HCT116 (cell line): ENCODE data around the gene TUBD1. TPM values are rescaled to one million over a fixed set of nuclear protein-coding genes. Genes with fewer than 3 reads are reported as not detected.

Source experiments
- ATAC-seq: fragments of 200-7000 bp; cut with Tn5 transposase; 2 replicates; pipeline ENCODE4 v1.9.1; 2020; ENCODE audit warnings: mild to moderate bottlenecking, moderate library complexity
- BruUV-seq: library from RNA; stranded (reverse); fragments of 400-500 nt; replicated peaks from 2 replicates; lab custom pipeline; 2021; lab: Mats Ljungman, UMichigan
- CTCF ChIA-PET: fragments of 300-600 bp; sonication (Branson Sonifier 250); formaldehyde crosslinking; loops from one replicate; lab custom pipeline; 2021; ENCODE audit warnings: antibody characterized with exemption; lab: Charles Lee
- POLR2A ChIA-PET: fragments of 300-600, 350-600 bp; sonication (Branson Sonifier 250); formaldehyde crosslinking; loops from one replicate; lab custom pipeline; 2021; ENCODE audit warnings: antibody characterized with exemption; lab: Charles Lee
- RAD21 ChIA-PET, 2 experiments: fragments of 300-600 bp; sonication (Branson Sonifier 250); formaldehyde crosslinking; loops; one replicate each; lab custom pipeline; 2023; ENCODE audit warnings: low total read pairs in 2 of 2; ENCODE audit not compliant: uncharacterized antibody in 2 of 2, unreplicated experiment in 2 of 2, low non-redundant PET in 1 of 2; lab: Charles Lee
- DNase-seq: peaks from one replicate; pipeline ENCODE4 v3.0.0-alpha.2; 2010; ENCODE audit warnings: low read depth, low spot score
- H2AFZ ChIP-seq: fragments of 200-600 bp; shearing (Covaris generic), sonication (generic); 2 replicates; pipeline ENCODE4 v1.6.1; 2017; ENCODE audit warnings: low read depth, mixed run types, mixed read lengths, antibody characterized with exemption, low read length; ENCODE audit not compliant: poor library complexity, severe bottlenecking
- H3K27ac ChIP-seq: 2 replicates; pipeline ENCODE4 v1.5.1; 2012; ENCODE audit warnings: low read depth, low read length
- H3K27me3 ChIP-seq: fragments of 200-600 bp; sonication (generic); 2 replicates; pipeline ENCODE4 v1.6.1; 2016; ENCODE audit warnings: mixed run types, low read length, mixed read lengths; ENCODE audit not compliant: insufficient read depth
- H3K36me3 ChIP-seq, 2 experiments: fragments of 200-500 bp in 1 of 2; fragments of 200-600 bp in 1 of 2; sonication (Bioruptor generic) in 1 of 2; sonication (generic) in 1 of 2; 2 replicates each; pipeline versions ENCODE4 v1.5.1 to v1.6.1; 2014 to 2016; ENCODE audit warnings: low read length in 2 of 2, inconsistent platforms in 1 of 2, mixed read lengths in 1 of 2, mixed run types in 1 of 2; ENCODE audit not compliant: insufficient read depth in 2 of 2, control insufficient read depth in 1 of 2
- H3K4me1 ChIP-seq, 2 experiments: fragments of 200-600 bp in 1 of 2; sonication (generic) in 1 of 2; 2 replicates each; pipeline versions ENCODE4 v1.5.1 to v1.6.1; 2012 to 2017; ENCODE audit warnings: low read length in 2 of 2, inconsistent platforms in 1 of 2, mild to moderate bottlenecking in 1 of 2, mixed read lengths in 1 of 2, mixed run types in 1 of 2, moderate library complexity in 1 of 2; ENCODE audit not compliant: insufficient read depth in 2 of 2, control insufficient read depth in 1 of 2
- H3K4me2 ChIP-seq: fragments of 200-600 bp; sonication (generic); 2 replicates; pipeline ENCODE4 v1.6.1; 2017; ENCODE audit warnings: mixed run types, low read length, mixed read lengths
- H3K4me3 ChIP-seq, 2 experiments: fragments of 200-600 bp in 1 of 2; sonication (generic) in 1 of 2; replicated peaks in 1 of 2; 2 replicates each; pipeline ENCODE4 v1.5.1; 2011 to 2016; ENCODE audit warnings: low read length in 2 of 2, control low read depth in 1 of 2, low read depth in 1 of 2, mild to moderate bottlenecking in 1 of 2, mixed read lengths in 1 of 2, mixed run types in 1 of 2
- H3K79me2 ChIP-seq: fragments of 200-600 bp; sonication (generic); 2 replicates; pipeline ENCODE4 v1.6.1; 2017; ENCODE audit warnings: mild to moderate bottlenecking, mixed run types, low read length, moderate library complexity, mixed read lengths; ENCODE audit not compliant: insufficient read depth
- H3K9ac ChIP-seq: fragments of 200-600 bp; sonication (generic); 2 replicates; pipeline ENCODE4 v1.6.1; 2016; ENCODE audit warnings: low read length, mixed read lengths
- H3K9me2 ChIP-seq: fragments of 200-600 bp; sonication (generic), shearing (Covaris generic); 2 replicates; pipeline ENCODE4 v1.6.1; 2017; ENCODE audit warnings: mixed run types, mild to moderate bottlenecking, moderate library complexity; ENCODE audit not compliant: insufficient read depth
- H3K9me3 ChIP-seq, 2 experiments: fragments of 200-500 bp in 1 of 2; fragments of 200-600 bp in 1 of 2; sonication (Bioruptor generic) in 1 of 2; sonication (generic) in 1 of 2; 2 replicates each; pipeline ENCODE4 v1.6.1; 2014 to 2017; ENCODE audit warnings: low read length in 2 of 2, mixed read lengths in 2 of 2, inconsistent platforms in 1 of 2, low read depth in 1 of 2, mild to moderate bottlenecking in 1 of 2, mixed run types in 1 of 2, moderate library complexity in 1 of 2; ENCODE audit not compliant: control insufficient read depth in 1 of 2, insufficient read depth in 1 of 2
- H4K20me1 ChIP-seq: fragments of 200-600 bp; sonication (generic), shearing (Covaris generic); 2 replicates; pipeline ENCODE4 v1.6.1; 2017; ENCODE audit warnings: mixed run types, mild to moderate bottlenecking, moderate library complexity; ENCODE audit not compliant: insufficient read depth
- CEBPB ChIP-seq: IDR thresholded peaks from 2 replicates; pipeline ENCODE4 v1.6.1; 2012; ENCODE audit warnings: low read depth
- EGR1 ChIP-seq: IDR thresholded peaks from 2 replicates; pipeline ENCODE4 v1.6.1; 2012; ENCODE audit warnings: low read depth
- EZH2 ChIP-seq: fragments of 200-600 bp; sonication (generic); IDR thresholded peaks from 2 replicates; pipeline ENCODE4 v1.6.1; 2017; ENCODE audit warnings: antibody characterized with exemption, mixed run types
- EZH2phosphoT487 ChIP-seq: fragments of 200-600 bp; IDR thresholded peaks from 2 replicates; pipeline ENCODE4 v1.6.1; 2018; ENCODE audit warnings: antibody characterized with exemption, borderline replicate concordance
- JUND ChIP-seq: IDR thresholded peaks from 2 replicates; pipeline ENCODE4 v1.6.1; 2012
- POLR2A ChIP-seq: IDR thresholded peaks from 2 replicates; pipeline ENCODE4 v1.7.0; 2011; ENCODE audit warnings: borderline replicate concordance; ENCODE audit not compliant: insufficient read depth, insufficient read length; ENCODE audit errors: extremely low read depth
- POLR2AphosphoS5 ChIP-seq: IDR thresholded peaks from 2 replicates; pipeline ENCODE4 v1.6.1; 2011; ENCODE audit warnings: mild to moderate bottlenecking, low read depth, low read length, moderate library complexity
- RAD21 ChIP-seq: IDR thresholded peaks from 2 replicates; pipeline ENCODE4 v1.6.1; 2012; ENCODE audit warnings: low read depth, mild to moderate bottlenecking
- SIN3A ChIP-seq: IDR thresholded peaks from 2 replicates; pipeline ENCODE4 v1.6.1; 2012; ENCODE audit warnings: low read depth
- SP1 ChIP-seq: IDR thresholded peaks from 2 replicates; pipeline ENCODE4 v1.6.1; 2012; ENCODE audit warnings: low read depth
- SRF ChIP-seq: IDR thresholded peaks from 2 replicates; pipeline ENCODE4 v1.6.1; 2012; ENCODE audit warnings: low read depth
- YY1 ChIP-seq: IDR thresholded peaks from 2 replicates; pipeline ENCODE4 v1.6.1; 2011; ENCODE audit warnings: low read length, low read depth, moderate library complexity, mild to moderate bottlenecking; ENCODE audit not compliant: insufficient replicate concordance; ENCODE audit errors: extremely low read depth
- ZFX ChIP-seq: fragments of 450-650 bp; IDR thresholded peaks from 2 replicates; pipeline ENCODE4 v1.6.1; 2017
- ZNF274 ChIP-seq: fragments of 200-500 bp; sonication (Bioruptor generic); IDR thresholded peaks from 2 replicates; pipeline ENCODE4 v1.6.1; 2014; ENCODE audit warnings: mild to moderate bottlenecking, low read depth, low read length, inconsistent platforms
- intact Hi-C: fragments of 100-400 bp; cut with micrococcal nuclease; formaldehyde crosslinking; loops from 2 replicates; pipeline ENCODE4 v1.10.0; 2022
- total RNA-seq: library from RNA; stranded (reverse); gene quantifications from one replicate; pipeline ENCODE4 v1.2.1, GENCODE V29; 2021; ENCODE audit not compliant: unreplicated experiment
- TF ChIP-seq, protein P1 (sequence below): IDR thresholded peaks from 2 replicates; pipeline ENCODE4 v1.6.1; 2012; ENCODE audit warnings: low read depth
- TF ChIP-seq, protein P2 (sequence below), 3 experiments: fragments of 200-600 bp in 1 of 3; sonication (generic) in 1 of 3; IDR thresholded peaks in 2 of 3; conservative IDR thresholded peaks in 1 of 3; 2 replicates each; pipeline ENCODE4 v1.5.1; 2012 to 2017; ENCODE audit warnings: low read depth in 2 of 3, low read length in 2 of 3, antibody characterized with exemption in 1 of 3, borderline replicate concordance in 1 of 3, control low read depth in 1 of 3, mild to moderate bottlenecking in 1 of 3, mixed read lengths in 1 of 3, mixed run types in 1 of 3, moderate library complexity in 1 of 3; ENCODE audit not compliant: insufficient read depth in 1 of 3
- TF ChIP-seq, protein P3 (sequence below): IDR thresholded peaks from 2 replicates; pipeline ENCODE4 v1.6.1; 2012
- TF ChIP-seq, protein P4 (sequence below): IDR thresholded peaks from 2 replicates; pipeline ENCODE4 v1.6.1; 2011; ENCODE audit warnings: mild to moderate bottlenecking, low read length, moderate library complexity; ENCODE audit not compliant: insufficient replicate concordance; ENCODE audit errors: extremely low read depth

Gene TUBD1
- total RNA-seq, 1 experiment from 2014 or later: 13.0 TPM

- no peak overlapping the region for H3K4me2 ChIP-seq
- intact Hi-C loops: no loop called here
- no TSS peak for BruUV-seq
- RAD21 ChIA-PET: no interaction called here
- CTCF ChIA-PET: no interaction called here
- no peaks in the 10 kb centered on the region for H3K9me2 ChIP-seq
- ATAC-seq: no peak
- H3K4me1 ChIP-seq: no peaks in the 10 kb centered on the region
- POLR2A ChIA-PET: no interaction called here
- H3K4me3 ChIP-seq: no peak overlapping the region
- H3K27me3 ChIP-seq: no peaks in the 10 kb centered on the region
- peaks cover 13 to 29% of the 10 kb centered on the region in 2 experiments; a peak in 3 of 4 replicates for H3K36me3 ChIP-seq
- TF ChIP-seq POLR2A (no peak), ZFX (no peak), ZNF274 (no peak), EGR1 (no peak), EZH2phosphoT487 (no peak), POLR2AphosphoS5 (no peak), SIN3A (no peak), YY1 (no peak), SRF (no peak), JUND (no peak), SP1 (no peak), EZH2 (no peak), CEBPB (no peak), RAD21 (no peak)
- TF ChIP-seq, protein P1, sequence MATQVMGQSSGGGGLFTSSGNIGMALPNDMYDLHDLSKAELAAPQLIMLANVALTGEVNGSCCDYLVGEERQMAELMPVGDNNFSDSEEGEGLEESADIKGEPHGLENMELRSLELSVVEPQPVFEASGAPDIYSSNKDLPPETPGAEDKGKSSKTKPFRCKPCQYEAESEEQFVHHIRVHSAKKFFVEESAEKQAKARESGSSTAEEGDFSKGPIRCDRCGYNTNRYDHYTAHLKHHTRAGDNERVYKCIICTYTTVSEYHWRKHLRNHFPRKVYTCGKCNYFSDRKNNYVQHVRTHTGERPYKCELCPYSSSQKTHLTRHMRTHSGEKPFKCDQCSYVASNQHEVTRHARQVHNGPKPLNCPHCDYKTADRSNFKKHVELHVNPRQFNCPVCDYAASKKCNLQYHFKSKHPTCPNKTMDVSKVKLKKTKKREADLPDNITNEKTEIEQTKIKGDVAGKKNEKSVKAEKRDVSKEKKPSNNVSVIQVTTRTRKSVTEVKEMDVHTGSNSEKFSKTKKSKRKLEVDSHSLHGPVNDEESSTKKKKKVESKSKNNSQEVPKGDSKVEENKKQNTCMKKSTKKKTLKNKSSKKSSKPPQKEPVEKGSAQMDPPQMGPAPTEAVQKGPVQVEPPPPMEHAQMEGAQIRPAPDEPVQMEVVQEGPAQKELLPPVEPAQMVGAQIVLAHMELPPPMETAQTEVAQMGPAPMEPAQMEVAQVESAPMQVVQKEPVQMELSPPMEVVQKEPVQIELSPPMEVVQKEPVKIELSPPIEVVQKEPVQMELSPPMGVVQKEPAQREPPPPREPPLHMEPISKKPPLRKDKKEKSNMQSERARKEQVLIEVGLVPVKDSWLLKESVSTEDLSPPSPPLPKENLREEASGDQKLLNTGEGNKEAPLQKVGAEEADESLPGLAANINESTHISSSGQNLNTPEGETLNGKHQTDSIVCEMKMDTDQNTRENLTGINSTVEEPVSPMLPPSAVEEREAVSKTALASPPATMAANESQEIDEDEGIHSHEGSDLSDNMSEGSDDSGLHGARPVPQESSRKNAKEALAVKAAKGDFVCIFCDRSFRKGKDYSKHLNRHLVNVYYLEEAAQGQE: no peak
- TF ChIP-seq, protein P2, sequence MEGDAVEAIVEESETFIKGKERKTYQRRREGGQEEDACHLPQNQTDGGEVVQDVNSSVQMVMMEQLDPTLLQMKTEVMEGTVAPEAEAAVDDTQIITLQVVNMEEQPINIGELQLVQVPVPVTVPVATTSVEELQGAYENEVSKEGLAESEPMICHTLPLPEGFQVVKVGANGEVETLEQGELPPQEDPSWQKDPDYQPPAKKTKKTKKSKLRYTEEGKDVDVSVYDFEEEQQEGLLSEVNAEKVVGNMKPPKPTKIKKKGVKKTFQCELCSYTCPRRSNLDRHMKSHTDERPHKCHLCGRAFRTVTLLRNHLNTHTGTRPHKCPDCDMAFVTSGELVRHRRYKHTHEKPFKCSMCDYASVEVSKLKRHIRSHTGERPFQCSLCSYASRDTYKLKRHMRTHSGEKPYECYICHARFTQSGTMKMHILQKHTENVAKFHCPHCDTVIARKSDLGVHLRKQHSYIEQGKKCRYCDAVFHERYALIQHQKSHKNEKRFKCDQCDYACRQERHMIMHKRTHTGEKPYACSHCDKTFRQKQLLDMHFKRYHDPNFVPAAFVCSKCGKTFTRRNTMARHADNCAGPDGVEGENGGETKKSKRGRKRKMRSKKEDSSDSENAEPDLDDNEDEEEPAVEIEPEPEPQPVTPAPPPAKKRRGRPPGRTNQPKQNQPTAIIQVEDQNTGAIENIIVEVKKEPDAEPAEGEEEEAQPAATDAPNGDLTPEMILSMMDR (IDR thresholded peaks at IDR 0.05 in 2 of 3, conservative IDR thresholded peaks at IDR 0.05 in 1 of 3; ENCODE audit: borderline replicate concordance in 1 of 3, insufficient read depth in 1 of 3, low read depth in 2 of 3, low read length in 2 of 3): no peak
- TF ChIP-seq, protein P3, sequence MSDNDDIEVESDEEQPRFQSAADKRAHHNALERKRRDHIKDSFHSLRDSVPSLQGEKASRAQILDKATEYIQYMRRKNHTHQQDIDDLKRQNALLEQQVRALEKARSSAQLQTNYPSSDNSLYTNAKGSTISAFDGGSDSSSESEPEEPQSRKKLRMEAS: no peak
- TF ChIP-seq, protein P4, sequence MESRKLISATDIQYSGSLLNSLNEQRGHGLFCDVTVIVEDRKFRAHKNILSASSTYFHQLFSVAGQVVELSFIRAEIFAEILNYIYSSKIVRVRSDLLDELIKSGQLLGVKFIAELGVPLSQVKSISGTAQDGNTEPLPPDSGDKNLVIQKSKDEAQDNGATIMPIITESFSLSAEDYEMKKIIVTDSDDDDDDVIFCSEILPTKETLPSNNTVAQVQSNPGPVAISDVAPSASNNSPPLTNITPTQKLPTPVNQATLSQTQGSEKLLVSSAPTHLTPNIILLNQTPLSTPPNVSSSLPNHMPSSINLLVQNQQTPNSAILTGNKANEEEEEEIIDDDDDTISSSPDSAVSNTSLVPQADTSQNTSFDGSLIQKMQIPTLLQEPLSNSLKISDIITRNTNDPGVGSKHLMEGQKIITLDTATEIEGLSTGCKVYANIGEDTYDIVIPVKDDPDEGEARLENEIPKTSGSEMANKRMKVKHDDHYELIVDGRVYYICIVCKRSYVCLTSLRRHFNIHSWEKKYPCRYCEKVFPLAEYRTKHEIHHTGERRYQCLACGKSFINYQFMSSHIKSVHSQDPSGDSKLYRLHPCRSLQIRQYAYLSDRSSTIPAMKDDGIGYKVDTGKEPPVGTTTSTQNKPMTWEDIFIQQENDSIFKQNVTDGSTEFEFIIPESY: no peak
- no peak for DNase-seq
- no peaks in the 10 kb centered on the region for H3K9me3 ChIP-seq
- H3K27ac ChIP-seq: no peak overlapping the region
- H4K20me1 ChIP-seq: no peaks in the 10 kb centered on the region
- H2AFZ ChIP-seq: no peak overlapping the region
- H3K79me2 ChIP-seq: no peaks in the 10 kb centered on the region
- H3K9ac ChIP-seq: no peak overlapping the region
Measured at GRCh38 chr17:59877965-59878364, 14.8 kb downstream of the TUBD1 start.
